ENCODE results near the gene AFAP1L2.

DNA sequence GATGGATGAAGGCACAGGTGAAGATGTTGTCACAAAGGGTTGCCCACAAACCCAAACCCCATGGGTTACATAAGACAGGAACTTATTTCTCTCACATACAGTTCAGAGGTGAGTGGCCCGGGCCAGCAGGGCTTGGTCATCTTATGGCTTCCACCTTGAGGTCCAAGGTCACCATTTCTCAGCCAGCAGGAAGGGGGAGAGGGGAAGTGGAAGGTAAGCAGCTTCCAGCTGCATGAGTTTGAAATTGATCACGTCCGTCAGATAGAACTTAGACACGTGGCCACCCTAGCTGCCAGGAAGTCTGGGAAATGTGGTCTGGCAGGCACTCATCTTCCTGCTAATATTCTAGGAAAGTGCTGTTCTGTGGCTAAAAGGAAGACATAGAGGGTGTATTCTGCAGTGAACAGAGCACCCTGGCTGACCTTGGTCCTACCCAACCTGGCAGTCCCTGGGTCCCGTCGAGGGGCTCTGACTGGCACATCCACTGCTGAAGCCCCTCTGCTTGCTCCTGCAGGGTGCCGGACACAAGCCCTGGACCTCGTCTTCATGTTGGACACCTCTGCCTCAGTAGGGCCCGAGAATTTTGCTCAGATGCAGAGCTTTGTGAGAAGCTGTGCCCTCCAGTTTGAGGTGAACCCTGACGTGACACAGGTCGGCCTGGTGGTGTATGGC is 115.7 kb downstream of the AFAP1L2 start:
- TF ChIP-seq ZNF8 (CRISPR knock-in tag; IDR thresholded peaks at IDR 0.05): no peak
- TF ChIP-seq, protein P1, sequence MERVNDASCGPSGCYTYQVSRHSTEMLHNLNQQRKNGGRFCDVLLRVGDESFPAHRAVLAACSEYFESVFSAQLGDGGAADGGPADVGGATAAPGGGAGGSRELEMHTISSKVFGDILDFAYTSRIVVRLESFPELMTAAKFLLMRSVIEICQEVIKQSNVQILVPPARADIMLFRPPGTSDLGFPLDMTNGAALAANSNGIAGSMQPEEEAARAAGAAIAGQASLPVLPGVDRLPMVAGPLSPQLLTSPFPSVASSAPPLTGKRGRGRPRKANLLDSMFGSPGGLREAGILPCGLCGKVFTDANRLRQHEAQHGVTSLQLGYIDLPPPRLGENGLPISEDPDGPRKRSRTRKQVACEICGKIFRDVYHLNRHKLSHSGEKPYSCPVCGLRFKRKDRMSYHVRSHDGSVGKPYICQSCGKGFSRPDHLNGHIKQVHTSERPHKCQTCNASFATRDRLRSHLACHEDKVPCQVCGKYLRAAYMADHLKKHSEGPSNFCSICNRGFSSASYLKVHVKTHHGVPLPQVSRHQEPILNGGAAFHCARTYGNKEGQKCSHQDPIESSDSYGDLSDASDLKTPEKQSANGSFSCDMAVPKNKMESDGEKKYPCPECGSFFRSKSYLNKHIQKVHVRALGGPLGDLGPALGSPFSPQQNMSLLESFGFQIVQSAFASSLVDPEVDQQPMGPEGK (CRISPR knock-in tag; IDR thresholded peaks at IDR 0.05; ENCODE audit: borderline replicate concordance): no peak
- no peak for TF ChIP-seq CSDC2 (CRISPR knock-in tag; IDR thresholded peaks at IDR 0.05)
- TF ChIP-seq TOX (CRISPR knock-in tag; IDR thresholded peaks at IDR 0.05; ENCODE audit: borderline replicate concordance): no peak
- no peak for TF ChIP-seq POU6F1 (CRISPR knock-in tag; IDR thresholded peaks at IDR 0.05; ENCODE audit: borderline replicate concordance, low read depth)
- TF ChIP-seq, protein P2, sequence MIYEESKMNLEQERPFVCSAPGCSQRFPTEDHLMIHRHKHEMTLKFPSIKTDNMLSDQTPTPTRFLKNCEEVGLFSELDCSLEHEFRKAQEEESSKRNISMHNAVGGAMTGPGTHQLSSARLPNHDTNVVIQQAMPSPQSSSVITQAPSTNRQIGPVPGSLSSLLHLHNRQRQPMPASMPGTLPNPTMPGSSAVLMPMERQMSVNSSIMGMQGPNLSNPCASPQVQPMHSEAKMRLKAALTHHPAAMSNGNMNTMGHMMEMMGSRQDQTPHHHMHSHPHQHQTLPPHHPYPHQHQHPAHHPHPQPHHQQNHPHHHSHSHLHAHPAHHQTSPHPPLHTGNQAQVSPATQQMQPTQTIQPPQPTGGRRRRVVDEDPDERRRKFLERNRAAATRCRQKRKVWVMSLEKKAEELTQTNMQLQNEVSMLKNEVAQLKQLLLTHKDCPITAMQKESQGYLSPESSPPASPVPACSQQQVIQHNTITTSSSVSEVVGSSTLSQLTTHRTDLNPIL (CRISPR knock-in tag; IDR thresholded peaks at IDR 0.05; ENCODE audit: low read depth): no peak
- no peak for TF ChIP-seq ESRRG (CRISPR knock-in tag; IDR thresholded peaks at IDR 0.05)
- TF ChIP-seq ZFP3 (CRISPR knock-in tag; IDR thresholded peaks at IDR 0.05): no peak
- no peak for TF ChIP-seq ARNTL (CRISPR knock-in tag; IDR thresholded peaks at IDR 0.05; ENCODE audit: borderline replicate concordance, low read depth)
- TF ChIP-seq RARB (CRISPR knock-in tag; IDR thresholded peaks at IDR 0.05): no peak
- no peak for TF ChIP-seq BACH2 (CRISPR knock-in tag; IDR thresholded peaks at IDR 0.05; ENCODE audit: borderline replicate concordance)
